ENCODE measurements around the gene COX7A2.

COX7A2 gene, protein sequence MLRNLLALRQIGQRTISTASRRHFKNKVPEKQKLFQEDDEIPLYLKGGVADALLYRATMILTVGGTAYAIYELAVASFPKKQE
- total RNA-seq, result 30.9 to 46.7 reads per million in 2 donors

DNA sequence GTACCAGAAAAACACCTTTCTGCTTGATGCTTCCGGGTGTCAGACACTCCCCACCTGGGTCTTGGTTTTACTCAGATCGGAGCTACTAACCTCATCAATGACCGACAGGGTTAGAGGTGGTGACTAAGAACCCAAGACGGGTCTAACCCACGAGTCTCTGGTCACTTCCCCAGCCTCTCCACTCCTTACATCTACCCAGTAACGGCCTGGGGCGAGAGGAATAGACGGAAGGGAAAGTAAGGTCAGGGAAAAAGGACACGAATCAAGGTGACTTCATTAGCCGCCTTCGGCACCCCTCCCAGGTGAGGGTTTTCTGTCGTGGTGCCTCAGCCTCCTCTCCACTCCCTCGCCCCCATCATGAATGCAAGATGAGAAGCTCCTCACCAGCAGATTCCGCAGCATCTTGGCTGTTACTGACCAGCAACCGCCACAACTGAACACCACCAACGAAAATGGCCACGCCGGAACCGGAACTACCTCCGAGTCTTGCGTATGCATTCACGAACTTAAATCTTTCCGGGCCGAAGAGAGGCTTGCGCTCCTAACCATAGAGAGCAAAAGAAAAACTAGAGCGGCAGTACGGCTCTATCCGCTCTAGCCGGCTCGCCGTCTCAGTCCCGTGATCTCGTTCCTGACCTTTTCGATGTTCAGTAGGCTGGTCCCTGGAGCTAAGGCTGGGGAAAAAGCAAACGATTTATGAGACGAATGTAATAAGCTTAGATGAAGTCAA, at the start of gene COX7A2:
COX7A2 (minus strand) TSS at position 469 of the 730 bp plus-strand sequence; CDS start at position 402, 67 bp downstream.
- DNase-seq, result peak; percentile 54 to 97 (median 77)

DNA sequence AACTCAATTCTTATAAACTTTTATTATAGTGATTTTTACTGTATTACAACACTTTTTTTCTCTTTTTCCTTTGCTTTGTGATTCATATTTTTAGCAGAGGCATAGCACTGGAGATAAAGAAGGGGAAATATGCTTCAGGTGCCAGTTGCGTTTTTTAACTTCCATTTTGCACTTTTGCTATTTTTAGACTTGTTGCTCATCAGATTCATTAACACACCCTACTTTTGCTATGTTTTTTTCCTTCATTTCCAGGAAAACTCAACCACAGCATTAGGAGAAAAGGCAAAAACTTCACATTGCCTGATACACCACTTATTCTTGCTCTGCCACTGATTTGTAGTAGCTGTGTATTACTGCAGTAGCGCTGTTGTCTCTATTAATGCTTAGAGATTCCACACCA, 49.0 kb upstream of the COX7A2 start:
- no peak for DNase-seq

DNA sequence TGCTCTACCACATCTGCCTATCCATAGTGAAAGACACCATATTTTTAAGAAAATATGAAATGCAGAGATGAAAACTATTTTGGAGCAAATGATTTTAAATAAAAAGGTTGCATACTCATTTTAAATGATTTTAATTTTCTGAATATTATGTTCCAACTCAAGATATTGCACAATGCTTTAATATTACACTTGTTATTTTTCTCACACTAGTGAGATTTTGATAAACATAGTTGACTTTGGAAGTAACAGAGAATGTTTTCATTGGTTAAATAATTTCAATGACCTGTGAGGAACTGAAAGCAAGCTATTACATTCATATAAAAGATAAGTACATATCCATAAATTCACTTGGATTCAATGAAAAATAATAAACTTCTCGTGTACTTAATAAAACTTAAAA, 48.1 kb upstream of the COX7A2 start:
- no peak for DNase-seq

DNA sequence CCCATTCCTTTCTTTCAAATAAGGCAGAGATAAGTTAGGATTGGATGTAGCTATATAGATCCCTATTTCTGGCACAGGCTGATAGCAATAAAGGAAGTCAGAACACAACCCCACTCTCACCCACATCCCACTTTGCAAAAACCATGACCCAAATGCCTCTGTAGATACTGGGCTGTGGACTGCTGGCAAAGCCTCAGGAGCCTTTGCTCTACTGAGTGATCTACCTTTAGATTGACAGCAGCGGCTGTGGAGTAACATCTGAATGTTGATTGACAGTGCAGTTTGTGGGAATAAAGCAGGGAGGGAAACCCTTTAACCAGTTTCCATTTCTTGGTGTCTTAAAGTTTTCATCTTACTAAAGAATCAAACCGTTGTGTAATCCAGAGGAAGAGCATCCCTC, 47.7 kb upstream of the COX7A2 start:
- no peak for DNase-seq

DNA sequence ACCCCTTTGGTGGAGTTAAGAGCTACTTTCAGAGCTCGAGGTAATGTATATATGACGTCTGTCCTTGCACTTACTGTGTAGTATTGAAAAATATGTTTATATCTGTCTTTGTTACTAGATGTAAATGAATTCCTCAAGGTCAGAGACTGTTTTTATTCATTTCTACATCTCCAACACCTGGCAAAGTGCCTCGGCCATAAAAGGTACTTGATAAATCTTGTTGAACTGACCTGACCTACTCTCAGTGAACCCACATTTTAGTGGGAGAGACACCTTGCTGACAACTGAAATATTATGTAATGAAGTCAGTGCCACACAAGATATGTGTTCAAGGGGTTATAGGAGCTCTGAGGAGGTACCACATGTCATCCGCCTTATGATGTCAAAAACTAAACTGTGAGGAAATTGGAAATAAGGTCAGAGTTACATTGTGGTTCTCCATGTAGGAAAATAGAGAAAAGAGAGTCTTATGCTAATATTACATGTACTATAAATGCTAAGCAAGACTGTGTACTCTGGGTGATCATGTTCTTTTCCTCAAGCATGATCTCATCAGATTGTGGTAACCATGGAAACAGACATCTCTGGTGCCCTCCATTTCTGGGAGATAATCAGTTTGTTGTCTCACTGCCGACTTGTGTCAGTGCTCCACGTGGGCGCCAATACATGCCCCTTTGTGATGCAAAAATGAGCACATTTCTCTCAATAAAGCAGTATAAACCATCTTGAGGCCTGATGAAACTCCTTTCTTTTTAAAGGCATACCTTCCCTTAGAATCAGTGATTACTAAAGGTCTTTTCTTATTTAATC, 46.7 kb upstream of the COX7A2 start:
- DNase-seq, result no peak

DNA sequence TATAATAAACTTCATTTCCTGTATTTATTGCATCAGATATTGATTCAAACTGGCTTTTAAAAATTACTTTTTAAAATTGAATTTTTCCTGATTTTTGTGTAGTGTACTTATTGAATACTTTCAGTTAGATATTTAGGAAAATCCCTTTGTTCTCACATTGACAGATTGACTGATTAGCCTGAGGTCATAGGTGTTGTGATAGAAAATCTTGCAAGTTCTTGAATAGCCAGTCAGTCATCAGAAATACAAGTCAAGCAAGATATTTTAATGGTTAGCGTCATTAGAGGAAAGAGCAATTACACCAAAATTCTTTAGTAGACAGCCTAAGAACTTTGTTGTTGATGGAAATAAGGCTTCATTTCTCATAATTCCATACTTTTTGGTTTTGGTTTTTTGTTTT, 44.4 kb upstream of the COX7A2 start:
- no peak for DNase-seq

DNA sequence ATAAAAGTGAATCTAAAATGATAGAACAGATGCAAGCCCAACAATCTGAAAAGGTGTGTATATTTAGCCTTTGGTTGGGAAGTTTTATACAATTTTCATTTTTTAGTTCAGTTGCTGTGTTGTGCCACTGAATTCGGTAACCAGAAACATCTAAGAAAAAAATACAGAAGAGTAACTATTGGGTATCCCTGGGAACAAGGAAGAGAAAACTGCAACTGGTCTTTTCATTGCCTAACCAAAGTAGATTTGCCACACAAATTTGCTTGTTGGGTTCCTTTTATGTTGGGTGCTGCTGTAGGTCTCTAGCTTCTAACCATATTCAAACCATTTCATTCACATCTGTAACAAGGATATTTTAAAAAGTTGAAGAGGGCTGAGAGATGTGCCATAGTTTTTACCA, 43.8 kb upstream of the COX7A2 start:
- no peak for DNase-seq

DNA sequence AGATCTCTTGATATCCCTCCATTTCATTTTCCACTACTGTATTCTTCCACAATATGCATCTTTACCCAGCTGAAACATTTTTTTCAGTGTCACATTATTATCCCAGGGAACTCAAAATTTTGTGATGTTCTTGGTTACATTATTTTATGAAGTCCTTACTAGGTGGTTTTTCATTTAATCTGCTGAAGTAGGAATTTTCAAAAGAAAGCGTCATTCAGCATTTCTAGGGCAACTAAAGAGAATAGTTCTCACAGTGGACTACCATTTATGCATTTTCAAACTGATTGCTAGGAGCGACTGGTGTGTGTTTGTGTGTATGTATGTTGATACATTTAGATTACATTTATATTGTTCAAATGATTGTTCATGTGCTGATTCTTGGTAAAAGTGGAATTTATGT, 43.4 kb upstream of the COX7A2 start:
- no peak for DNase-seq

DNA sequence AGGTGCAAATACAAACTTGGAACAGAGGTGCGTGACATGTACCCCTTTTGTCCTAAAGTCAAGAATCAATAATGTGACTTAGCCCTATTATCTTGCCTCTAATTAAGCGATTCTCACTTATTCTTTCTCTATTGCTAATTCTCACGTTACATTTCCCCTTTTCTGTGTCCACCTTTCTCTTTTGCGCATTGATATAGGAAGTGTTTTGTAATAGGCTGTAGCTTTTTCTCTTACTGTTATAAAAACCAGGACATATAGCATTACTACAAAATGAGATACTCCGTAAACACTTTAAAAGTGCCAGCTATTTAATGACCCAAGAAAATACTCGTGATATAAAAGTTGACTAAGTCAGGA, 41.7 kb upstream of the COX7A2 start:
- DNase-seq, result no peak

DNA sequence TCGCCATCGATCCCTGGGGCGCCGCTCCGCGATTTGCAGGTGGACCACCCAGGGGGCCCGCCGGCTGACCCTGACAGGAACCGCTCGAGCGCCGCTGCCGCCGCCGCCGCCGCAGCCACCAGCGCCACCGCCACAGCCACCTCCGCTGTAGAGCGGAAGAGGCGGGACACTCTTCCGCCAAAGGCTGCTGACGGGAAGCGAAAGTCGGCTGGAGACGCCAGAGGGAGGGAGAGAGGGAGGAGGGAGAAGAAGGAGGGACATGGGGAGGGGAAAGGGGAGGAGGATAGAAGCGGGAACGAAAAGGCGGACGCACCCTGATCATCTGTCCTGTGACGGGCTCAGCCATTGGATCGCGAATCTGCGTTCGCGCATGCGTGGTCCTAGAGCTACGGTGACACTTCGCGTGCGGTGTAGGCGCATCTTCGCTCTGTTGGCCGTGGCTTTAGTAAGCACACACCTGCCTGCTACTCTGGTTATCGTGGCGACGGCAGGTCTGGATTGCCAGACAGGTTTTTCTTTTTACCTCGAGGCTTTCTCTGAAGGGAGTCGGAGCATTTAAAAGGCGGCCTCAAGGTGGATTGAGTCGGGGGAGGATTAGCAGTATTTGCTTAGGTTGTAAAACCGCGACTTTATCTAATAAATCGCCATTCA, 41.2 kb upstream of the COX7A2 start, which contains the start of gene TMEM30A:
TMEM30A (minus strand) TSS at position 161 of the 651 bp plus-strand sequence; CDS start at position 7, 154 bp downstream.
- DNase-seq, result peak; percentile 90 to 99 (median 96)

DNA sequence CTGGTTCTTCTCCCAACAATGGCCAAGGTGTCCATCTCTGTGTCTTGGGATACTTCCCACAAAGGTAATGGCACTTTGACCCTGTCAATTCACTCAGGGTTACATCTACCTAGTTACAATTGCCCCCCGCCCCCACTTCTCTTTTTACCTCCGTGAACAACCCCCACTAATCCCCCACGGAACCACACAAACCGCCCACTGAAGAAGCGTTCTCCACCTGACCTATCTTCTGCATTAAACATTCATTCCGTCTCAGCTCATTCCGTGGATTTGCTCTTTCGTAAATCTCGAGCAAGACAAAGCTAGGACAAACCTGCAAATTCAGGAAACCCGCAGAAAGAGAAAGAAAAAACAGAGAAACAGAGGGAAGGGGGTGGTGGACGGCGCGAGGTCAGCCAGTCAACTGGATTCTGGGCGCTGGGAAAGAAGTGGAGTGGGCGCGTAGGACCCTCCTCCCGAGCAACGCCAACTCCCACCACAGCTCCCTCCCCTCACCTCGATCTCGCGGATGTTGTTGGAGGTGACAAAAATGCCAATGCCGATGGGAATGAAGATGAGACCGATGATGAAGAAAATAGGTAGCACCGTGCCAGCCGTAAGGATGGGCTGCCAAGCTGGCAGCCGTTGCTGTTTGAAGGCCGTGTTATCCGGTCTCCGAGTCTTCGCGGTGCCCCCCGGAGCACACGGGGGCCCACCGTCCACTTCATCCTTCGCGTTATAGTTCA, 40.5 kb upstream of the COX7A2 start:
- no peak for DNase-seq

DNA sequence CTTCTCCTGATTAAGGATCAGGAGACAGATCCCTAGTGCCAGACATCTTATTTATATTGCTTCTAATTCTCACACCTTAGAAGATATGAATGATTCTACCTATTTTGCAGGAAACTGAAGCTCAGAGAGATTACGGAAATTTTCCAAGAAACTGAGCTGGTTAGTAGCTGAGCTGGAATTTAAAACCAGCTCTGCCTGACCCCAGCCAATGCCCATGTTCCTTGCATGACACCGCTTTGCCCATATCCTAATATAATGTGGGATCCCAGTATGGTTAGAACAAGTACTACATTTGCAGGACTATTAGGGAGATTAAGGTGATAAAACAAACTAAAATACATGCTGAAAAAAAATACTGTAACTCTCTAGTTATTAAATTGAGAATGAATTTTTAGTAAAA, 39.1 kb upstream of the COX7A2 start:
- DNase-seq, result no peak

DNA sequence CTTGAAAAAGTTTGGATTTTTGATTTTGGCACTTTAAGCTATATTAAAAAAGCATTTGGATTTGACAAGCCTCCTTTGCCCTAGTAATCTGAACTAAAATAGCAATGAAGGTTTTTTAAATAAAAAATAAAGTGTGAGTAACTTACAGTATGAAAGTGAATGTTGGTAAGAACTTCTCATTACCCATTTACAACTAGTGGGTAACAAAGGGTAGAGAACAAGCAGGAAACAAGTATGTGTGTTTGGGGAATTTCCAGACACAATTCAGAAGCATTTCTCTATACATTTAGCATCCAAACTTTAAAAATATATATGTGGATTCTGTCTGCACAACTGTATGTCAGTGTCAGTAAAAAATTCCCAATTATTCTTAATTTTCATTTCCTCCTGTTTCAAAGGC, 38.1 kb upstream of the COX7A2 start:
- peak in 1 of 5 experiments; percentile 31 for DNase-seq

DNA sequence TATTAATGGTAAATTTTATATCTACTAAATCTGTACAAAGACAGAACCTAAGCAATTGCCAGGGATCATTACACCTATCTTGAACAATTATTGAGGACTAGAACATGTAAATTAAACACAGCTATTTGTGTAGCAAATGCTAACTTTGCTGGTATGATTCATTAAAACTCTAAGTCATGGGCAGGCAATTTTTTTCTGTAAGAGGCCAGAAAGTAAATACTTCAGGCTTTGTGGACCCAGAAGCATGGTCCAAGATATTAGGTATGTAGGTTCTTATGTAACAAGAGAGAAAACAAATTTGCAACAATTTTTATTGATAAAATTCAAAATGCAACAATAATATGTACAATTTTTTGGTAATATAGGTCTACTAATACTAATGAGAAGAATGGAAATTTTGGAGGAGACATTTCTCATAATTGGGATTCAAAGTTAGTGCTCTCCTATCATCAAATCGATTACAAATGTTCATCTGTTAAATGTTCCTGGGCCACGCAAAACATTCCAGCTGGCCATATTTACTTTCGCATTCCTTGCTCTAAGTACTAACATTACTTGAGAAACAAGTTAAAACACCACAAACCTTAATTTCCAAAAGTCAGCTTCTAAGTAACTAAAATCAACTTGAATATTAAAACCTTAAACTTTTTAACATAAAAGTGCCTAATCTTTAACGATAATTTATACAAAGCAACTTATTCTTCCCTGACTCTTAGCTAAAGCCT, 36.7 kb upstream of the COX7A2 start:
- no peak for DNase-seq

DNA sequence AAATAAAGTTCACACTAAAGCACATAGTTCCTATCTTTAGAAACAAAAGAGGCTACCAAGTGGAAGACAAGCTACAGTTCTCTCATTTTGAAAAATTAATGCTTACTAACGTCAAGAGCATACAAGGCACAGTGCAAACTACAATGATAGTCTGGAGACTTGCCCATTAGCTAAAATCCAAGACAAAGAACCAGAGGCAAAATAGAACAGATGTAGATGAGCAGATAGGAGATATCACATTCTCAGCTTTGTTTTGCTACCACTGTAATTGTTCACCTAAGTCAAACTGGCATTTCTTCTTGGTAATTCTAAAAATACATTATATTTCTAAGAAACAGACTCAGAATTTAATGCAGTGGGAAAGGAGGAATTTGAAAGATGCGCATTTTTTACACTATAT, 35.8 kb upstream of the COX7A2 start:
- peak in 1 of 5 experiments; percentile 7 for DNase-seq

DNA sequence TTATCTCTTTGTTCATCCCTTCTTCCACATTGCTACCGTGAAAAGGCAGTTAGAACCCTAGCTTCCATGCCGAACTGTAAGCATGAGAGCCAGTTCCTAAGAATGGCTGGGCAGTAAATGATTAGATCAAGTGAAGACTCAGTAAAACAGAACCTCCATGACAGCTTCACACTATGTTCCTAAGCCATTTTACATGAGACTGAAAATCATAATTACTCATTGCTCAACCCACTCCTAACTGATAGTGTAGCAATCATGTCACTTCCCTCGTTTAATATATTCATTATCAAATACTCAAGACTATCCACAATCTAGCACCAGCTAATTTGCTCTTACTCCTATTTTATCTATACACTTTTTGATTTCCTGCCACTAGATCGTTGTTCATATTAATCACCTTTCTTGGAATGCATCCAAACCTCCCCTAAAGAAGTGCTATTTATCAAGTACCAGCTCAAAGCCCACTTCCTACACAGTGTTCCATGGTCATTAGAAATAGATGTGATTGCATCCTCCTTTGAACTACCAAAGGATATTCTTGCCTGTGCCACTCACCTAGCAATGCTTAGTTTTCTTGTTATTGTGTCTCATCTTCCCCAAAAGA, 35.0 kb upstream of the COX7A2 start:
- DNase-seq, result peak in 1 of 5 experiments; percentile 13

DNA sequence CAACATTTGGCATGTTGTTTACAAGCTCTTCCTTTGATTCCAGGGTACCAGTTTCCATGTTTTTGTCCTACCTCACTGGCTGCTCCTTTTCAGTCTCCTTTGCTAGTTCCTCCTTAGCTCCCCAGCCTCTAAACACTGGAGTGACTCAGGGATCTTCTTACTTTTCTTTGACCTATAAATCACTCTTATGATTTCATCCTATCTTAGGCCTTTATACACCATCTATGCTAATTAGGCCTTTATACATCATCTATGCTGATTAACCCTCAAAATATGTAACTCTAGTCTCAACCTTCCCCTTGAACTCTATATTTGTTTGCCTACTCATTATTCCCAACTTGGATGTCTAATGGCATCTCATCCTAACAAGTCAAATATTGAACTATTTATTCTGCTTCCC, 31.5 kb upstream of the COX7A2 start:
- no peak for DNase-seq

DNA sequence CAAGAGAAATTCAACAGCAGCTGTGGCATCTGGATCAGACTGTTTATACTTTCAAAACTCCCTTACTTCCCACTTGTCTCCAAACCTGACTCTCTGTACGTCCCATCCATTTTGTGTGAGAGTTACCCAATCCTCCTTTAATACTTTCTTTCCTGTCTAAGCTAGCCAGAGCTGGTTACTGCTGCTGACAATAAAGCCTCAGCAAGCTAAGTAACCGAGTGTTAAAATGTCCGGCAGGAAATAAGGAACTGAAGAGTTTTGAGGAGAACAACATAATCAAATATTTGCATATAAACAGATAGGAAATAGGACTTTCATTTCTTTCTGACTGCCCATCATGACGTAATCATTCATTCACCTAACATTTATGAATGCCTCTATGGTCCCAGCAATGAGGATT, 29.4 kb upstream of the COX7A2 start:
- no peak for DNase-seq

DNA sequence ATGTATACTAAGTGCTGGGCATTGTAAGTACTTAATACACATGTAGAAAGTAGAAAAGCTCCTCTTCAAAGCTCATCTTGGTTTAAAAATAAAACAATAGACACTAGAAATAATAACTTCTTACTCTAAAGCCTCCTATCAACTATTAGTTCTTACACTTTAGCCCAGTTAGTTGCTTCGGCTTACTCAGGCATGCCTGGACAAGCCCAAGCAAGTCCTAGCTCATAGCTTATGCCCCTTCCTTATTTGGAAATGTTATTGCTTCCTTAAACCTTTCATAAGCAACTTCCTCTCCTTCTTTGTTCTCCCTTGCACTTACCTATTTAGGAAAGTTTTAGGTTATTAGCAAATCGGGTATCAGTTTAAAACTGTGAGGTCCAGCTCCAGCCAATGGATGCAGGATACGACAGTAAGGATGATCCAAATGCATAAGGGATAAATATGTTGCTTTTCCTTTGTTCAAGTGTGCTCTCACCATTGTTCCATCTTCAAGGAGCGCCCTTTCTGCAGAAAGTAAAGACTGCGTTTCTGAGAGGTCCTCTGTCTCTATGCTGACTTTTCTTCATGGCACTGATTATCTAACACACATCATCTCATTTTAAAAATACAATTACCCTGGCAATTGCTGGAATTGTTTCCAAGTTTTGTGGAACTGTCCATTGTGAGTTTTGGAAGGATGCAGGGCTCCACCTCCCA, 28.7 kb upstream of the COX7A2 start:
- DNase-seq, result peak in 1 of 5 experiments; percentile 11

DNA sequence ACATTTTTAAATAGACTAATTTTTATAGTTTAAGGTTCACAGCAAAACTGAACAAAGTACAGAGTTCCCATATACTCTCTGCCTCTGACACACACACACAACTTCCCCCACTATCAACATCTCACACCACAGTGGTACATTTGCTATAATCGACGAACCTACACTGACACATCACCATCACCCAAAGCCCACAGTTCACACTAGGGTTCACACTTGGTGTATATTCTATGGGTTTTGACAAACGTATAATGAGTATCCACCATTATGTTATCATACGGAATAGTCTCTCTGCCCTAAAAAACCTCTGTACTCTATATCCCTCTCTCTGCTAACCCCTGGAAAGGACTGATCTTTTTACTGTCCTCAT, 25.4 kb upstream of the COX7A2 start:
- no peak for DNase-seq
